Cardiac muscle cell (in vitro differentiated cells and primary cell): Measurements from ENCODE around the gene CPNE9. TPM values are rescaled to one million over a fixed set of nuclear protein-coding genes. Genes with fewer than 3 reads are reported as not detected.
"Not testable (repeated sequence)": the region's sequence is repeated elsewhere in the genome, so short reads cannot be mapped to it uniquely, and the experiment has no call there.

Experiments
- DNase-seq, 2 donors: peaks; one replicate each; pipeline versions ENCODE4 v3.0.0 to v3.0.0-alpha.2; 2010 to 2017; ENCODE audit warnings: low read depth in 1 of 2, low spot score in 1 of 2
- H3K27ac ChIP-seq: fragments of 200-600 bp; sonication (generic); 2 replicates; pipeline ENCODE4 v1.5.1; 2016
- H3K27me3 ChIP-seq: fragments of 200-600 bp; sonication (generic); 2 replicates; pipeline ENCODE4 v1.6.0; 2016; ENCODE audit warnings: control low read depth
- H3K36me3 ChIP-seq: fragments of 200-600 bp; sonication (generic); 2 replicates; pipeline ENCODE4 v1.5.1; 2016; ENCODE audit warnings: control low read depth
- H3K4me1 ChIP-seq: fragments of 200-600 bp; sonication (generic); 2 replicates; pipeline ENCODE4 v1.8.1; 2017; ENCODE audit warnings: low read depth, mild to moderate bottlenecking, mixed run types
- H3K4me3 ChIP-seq: fragments of 200-600 bp; sonication (generic); 2 replicates; pipeline ENCODE4 v1.5.1; 2016; ENCODE audit warnings: mild to moderate bottlenecking
- H3K9me3 ChIP-seq: fragments of 200-600 bp; sonication (generic); 2 replicates; pipeline ENCODE4 v1.5.1; 2017; ENCODE audit warnings: low read depth, mild to moderate bottlenecking, control low read depth
- CTCF ChIP-seq: IDR thresholded peaks from 2 replicates; pipeline ENCODE4 v1.5.1; 2012; ENCODE audit warnings: low read depth, mild to moderate bottlenecking, low read length
- polyA plus RNA-seq: library from polyadenylated mRNA; unstranded; fragments of >200 nt; fragmentation: Nextera tagmentation; extraction: Ambion mirVana; gene quantifications from 2 replicates; pipeline ENCODE4 v1.2.1, GENCODE V29; 2016
- total RNA-seq: library from RNA; depleted of rRNA; stranded (reverse); fragments of >200 nt; gene quantifications from 2 replicates; pipeline ENCODE4 v1.2.3, GENCODE V29; 2016

The CPNE9 gene
- total and polyA plus RNA-seq, 2 experiments from 2014 or later: 0.06 TPM; not detected in 1

- Histone ChIP-seq H3K36me3 (no peaks in the 10 kb centered on the region), H3K4me3 (peak within 1 kb of the TSS; percentile 17), H3K27ac (no peak within 1 kb of the TSS), H3K27me3 (no peaks in the 10 kb centered on the region), H3K9me3 (no peaks in the 10 kb centered on the region), H3K4me1 (no peaks in the 10 kb centered on the region)
- DNase-seq: peak; percentile 78 to 88
- no peak for TF ChIP-seq CTCF
Measured at GRCh38 chr3:9769426-9770275, 66.0 kb downstream of the CPNE9 start, which contains the start of gene CAMK1. Gene CAMK1 (minus strand): TSS chr3:9769947. CDS start chr3:9767749, 2,198 bp downstream.

- Histone ChIP-seq H3K27me3 (no peaks in the 10 kb centered on the region), H3K27ac (no peak overlapping the region)
- peak in 1 of 2 donors; percentile 90 for DNase-seq
Measured at GRCh38 chr3:9770276-9770812, 66.7 kb downstream of the CPNE9 start.

GRCh38 chr3:9771007-9771406, 67.4 kb downstream of the CPNE9 start:
- H3K9me3 ChIP-seq, H3K27ac ChIP-seq, H3K36me3 ChIP-seq, H3K27me3 ChIP-seq, H3K4me3 ChIP-seq, H3K4me1 ChIP-seq, DNase-seq: not testable (repeated sequence)

More at GRCh38 chr3:9770276-9770812, 66.7 kb downstream of the CPNE9 start:
- no peaks in the 10 kb centered on the region for H3K4me1 ChIP-seq
- peak overlapping the region; percentile 17 for H3K4me3 ChIP-seq
- no peaks in the 10 kb centered on the region for H3K36me3 ChIP-seq
- no peak for TF ChIP-seq CTCF
- no peaks in the 10 kb centered on the region for H3K9me3 ChIP-seq

GRCh38 chr3:9776896-9777693, 73.5 kb downstream of the CPNE9 start:
- Histone ChIP-seq H3K9me3 (no peaks in the 10 kb centered on the region), H3K4me1 (no peaks in the 10 kb centered on the region), H3K4me3 (no peak overlapping the region), H3K27me3 (no peaks in the 10 kb centered on the region), H3K27ac (no peak overlapping the region), H3K36me3 (peaks cover 13% of the 10 kb centered on the region)
- TF ChIP-seq CTCF: no peak
- DNase-seq: no peak

- H3K27ac ChIP-seq: no peak overlapping the region
- peaks cover 18% of the 10 kb centered on the region for H3K36me3 ChIP-seq
- no peak for DNase-seq
- no peak overlapping the region for H3K4me3 ChIP-seq
- no peak for TF ChIP-seq CTCF
- no peaks in the 10 kb centered on the region for H3K4me1 ChIP-seq
- H3K27me3 ChIP-seq: no peaks in the 10 kb centered on the region
- H3K9me3 ChIP-seq: no peaks in the 10 kb centered on the region
Measured at GRCh38 chr3:9777694-9778021, 74.0 kb downstream of the CPNE9 start.
